Measurements from ENCODE around the gene HSFX3.
A peak's percentile ranks its signal among the peaks of the same experiment; 100 is the strongest.
"Not testable (repeated sequence)": the region's sequence is repeated elsewhere in the genome, so short reads cannot be mapped to it uniquely, and the experiment has no call there.

Gene HSFX3

DNA sequence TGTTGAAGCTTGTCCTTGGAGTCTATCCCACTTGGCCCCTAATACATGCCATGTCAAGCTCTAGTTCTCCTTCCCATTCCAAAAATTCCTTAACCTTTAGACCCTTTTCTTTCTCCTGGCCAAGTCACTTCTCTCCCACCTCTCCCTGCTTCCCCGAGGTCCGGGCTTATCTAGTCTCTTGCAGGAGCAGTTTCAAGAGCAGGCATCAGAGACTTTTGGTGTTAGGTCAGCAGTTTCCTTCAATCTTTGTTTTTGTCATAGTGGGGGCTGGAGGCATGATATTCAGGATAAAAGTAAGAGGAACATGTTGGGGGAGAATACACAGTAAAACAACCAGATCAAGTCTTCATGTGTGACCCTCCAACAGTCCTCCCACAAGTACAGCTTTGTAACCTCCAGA lies 33.1 kb downstream of the HSFX3 start:
- DNase-seq, result no peak

DNA sequence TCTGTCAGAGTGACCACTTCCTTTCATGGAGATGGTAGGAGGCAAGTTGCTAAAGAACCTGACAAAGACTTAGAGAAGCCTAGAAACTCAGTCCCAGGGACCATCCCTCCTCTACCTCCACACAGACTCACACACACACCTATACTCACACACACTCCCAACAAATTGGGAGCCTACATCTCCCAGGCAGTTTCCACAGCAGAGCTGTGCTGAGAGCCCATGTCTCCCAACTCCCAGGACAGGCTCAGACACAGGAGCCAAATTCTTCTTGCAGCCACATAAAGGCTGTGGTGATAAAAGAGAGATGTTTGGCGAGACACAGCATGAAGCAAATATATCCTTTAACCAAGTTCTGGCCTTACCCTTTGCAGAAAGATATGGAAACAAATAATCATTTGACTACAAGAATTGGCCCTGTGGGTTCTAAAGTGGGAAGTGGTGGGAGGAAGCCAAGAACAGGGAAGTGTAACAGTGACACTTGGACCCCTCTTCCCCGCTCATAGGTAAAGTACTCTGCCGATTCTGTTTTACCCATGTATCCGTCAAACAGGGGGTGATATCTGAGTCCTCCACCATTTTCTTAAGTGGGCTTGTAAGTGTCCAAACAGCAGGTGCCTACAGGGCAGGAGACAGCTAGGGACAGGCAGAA lies 33.6 kb downstream of the HSFX3 start:
- DNase-seq, result no peak

DNA sequence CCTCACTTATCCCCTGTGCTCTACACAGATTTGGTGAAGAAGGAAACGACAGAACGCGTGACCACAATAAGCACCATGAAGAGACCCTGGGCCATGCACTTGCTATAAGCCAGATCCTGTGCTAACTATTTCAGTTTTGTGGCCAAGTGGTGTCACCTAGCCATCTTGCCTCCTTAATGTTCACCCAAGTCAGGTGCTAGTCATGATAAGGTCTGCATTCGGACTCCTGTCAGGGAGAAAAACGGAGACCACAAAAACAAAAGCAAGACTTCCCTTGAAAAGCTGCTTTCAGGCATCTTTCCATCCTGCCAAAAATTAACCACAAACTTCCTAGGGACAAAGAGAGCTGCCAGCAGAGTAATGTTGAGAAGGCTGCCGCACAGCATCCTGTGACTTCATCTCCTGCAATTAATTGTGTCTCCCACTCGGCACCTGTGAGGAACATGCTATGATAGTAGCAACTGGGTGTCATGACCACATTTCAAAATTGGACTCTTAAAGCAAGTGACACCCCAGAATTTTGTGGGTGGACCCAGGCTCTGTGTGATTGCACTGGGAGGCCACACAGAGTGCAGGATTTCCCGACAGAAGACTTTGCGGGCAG lies 35.8 kb downstream of the HSFX3 start:
- DNase-seq, result no peak

DNA sequence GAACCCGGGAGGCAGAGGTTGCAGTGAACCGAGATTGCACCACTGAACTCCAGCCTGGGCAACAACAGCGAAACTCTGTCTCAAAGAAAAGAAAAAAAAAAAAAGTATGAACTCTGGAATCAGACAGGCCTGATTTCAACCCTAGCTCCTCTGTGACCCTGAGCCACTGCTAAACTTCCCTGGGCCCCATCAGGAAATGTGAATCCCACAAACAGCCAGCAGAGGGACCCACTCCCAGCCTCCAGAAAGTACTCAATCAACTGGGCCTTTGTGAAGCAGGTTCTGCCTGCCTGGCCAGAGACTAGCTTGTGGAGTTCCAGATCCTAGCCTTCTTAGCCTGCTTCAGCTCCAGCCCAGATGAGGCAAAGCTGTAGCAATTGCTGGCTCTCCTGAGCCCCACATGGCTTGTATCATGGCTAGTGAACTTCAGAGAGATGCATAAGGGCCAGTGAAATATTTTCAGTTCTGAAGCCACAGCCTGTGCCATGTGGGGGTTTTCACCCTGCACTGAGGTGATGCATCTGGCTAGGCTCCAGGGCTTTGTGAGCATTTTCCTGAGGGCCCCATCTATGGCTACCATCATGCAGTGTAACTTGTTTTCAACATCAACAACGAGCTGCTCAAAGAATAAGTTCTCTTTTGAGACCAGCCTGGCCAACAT lies 37.4 kb downstream of the HSFX3 start:
- peak; percentile 17 for DNase-seq

DNA sequence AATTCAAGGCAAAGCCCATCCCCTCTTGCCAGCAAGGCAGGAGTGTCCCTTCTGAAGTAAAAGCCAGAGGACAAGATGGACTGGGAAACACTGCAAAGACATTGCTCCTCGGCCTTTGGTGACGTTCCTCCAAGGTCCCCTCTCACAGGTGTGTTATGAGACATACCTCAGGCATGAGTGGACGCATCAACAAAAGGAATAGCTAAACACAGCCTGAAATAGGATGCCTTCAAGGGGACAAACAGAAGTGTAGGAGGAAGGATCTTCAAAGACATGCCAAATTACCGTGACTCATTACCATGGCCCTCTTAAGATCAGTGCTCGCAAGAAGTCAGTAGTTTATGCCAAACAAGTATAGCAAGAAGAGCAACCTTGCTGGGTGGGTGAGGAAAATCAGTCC lies 38.6 kb downstream of the HSFX3 start:
- no peak for DNase-seq

DNA sequence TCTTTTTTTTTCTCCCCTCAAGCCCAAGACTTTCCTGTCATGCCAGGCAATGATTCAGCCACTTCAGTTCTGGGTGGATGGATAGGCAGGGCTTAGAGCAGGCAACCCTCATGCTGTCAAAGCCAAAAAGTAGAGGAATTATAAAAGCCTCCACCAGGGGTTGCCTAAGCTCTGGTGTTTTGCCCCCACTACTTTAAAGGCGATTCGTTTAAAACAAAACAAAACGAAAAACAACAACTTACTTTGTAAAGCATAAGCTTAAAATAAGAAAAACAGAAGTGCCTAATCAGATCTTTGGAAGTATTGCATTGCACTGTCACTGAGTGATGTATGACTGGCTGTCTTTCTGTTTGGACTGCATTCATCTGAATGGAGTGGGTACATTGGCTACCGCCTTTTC lies 39.3 kb downstream of the HSFX3 start:
- DNase-seq, result no peak

DNA sequence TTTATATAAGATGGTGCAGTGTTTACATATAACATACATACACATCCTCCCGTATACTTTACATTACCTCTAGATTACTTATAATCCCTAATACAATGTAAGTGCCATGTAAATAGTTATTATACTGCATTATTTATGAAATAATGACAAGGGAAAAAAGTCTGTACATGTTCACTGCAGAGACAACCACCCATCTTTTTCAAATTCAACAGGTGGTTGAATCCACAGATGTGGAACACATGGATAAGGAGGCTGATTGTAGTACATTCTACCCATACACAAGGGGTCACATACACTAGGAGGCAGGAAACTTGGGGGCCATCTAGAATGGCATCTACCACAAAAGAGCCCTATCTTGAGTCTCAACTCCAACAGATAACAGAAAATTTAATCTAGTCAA lies 41.3 kb downstream of the HSFX3 start:
- DNase-seq, result no peak

DNA sequence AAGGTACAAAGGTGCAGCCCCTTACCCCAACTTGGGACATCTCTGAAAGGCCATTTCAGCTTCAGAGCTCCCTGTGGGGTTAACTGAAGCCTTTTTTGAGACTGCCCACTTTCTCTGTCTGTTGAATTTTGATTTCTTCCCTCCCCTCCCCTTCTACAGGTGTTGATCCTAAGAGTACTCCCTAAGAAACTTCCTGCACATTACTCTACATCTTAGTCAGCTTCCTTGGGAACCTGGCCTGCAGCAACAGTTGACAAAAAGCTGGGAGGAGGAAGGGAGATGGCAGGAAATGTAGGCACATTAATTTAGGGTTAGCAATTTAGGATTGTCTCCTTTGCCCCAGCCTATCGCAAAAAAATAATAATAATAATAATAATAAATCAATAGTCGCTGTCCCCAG lies 43.4 kb downstream of the HSFX3 start:
- DNase-seq, result no peak

DNA sequence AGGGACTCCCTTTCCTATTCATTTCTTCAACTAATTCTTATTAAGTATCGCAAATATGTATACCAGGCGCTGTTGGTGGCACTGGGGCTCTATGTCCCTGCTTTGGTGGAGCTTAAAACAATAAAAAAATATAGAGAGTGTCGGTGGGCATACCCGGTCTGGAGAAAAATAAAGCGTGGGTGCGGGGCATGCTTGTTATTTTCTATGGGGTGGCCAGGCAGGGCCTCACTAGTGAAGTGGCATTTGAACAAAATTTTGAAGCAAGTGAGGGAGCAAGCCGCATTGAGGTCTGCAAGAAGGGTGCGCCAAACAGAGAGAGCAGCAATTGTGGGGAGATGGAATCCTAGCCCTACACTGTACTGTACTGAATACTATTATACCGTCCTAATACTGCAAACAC lies 44.1 kb downstream of the HSFX3 start:
- DNase-seq, result no peak

DNA sequence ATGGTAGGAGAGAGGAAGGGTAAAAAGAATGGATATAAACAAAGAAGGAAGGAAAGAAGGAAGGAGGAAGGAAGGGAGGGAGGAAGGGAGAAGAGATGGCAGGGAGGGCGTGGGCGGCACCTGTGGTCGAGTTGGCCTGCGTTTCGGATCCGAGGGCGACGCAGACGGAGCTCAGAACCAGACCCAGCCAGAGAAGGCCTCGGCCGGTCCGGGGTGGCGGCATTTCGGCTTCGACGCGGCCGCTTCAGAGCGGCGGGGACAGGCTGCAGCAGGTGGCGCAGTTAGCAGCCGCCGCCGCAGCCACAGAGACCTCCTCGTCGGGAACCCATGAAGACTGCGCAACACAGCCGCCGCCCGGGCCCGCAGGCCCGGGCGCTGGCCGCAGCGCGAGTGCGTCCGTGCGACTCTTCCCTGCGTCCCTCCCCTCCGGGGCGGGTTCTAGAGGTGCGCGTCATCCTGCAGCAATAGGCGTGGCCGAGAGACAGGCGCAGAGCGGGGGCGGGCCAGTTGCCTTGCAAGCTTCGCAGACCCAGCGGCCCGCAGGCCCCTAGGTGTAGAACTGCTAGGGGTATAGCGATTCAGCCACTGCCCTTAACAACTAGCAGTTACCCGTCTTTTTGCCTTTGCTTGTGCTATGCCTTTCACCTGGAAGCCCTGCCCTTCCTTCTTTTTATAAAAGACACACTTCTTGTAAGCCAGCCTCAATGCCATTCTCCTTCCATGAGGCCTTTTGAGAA lies 44.6 kb downstream of the HSFX3 start, which contains the start of gene IDS:
TSS of gene IDS (minus strand) at position 392 of the 737 bp plus-strand sequence. CDS start at position 223, 169 bp downstream.
- DNase-seq, result peak; percentile 75

DNA sequence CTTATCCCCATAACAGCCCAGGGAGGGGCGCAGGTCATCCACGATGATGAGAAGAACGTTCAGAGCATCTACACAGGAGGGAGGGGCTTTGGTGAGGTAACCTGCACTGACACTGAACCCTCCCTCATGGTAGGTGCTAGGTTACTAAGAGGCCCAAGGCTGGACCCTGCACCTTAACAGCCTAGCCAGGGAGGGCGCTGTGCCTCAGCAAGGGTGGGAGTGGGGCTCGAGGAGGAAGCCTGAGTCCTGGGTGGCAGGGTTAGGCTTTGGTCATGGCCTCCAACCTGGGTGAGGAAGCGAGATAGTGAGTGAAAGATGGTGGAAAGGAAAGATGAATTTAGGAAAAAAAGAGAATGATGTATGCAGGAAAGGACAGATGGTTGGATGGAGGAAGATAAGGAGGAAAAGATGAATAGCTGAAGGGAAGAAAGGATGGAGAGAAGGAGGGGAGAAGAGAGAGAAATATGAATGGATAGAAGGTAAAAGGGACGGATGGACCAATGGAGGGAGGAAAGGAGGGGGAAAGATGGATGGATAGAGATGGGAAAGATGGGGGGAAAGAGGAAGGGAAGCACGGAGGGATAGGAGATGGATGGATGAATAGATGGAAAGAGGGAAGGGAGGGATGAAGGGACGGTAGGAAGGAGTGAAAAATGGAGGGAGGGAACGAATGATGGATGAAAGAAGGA lies 45.4 kb downstream of the HSFX3 start:
- no peak for DNase-seq

DNA sequence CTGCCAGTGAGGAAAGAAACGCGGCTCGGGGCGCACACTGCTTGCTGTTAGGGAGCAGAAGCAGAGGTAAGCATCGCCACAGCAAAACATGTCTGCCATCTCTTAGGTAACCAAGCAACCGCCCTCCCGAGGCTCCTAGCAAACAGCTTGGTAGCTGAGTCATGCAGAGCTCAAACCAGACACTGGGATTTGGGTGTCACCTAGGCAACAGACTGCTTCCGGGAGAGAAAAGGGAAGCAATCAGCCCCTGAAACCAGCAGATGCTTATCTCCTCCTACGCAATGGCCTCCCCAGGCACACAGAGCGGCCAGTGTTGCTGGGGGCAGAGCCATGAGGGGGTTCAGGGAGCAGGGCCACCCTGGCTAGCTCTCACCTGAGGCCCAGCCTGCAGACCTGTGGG lies 46.3 kb downstream of the HSFX3 start:
- DNase-seq, result peak; percentile 26

DNA sequence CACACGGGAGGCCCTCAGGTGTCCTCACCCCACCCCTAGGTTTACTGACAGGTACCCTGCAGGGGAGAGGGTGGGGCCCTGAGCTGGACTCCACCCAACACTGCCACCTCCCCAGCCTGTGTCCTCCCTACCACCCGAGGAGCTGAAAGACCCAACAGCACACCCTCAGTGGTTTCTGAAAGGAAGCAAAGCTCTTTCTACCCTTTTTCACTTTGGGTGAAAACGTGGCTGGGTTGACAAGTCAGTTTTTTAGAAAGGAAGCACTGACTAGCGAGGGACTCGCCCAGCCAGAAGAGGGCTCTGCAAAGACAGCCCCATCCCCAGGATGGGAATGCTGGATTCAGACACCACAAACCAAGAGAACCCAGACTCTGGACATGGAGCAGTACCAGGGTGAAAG lies 46.8 kb downstream of the HSFX3 start:
- DNase-seq, result not testable (repeated sequence)

DNA sequence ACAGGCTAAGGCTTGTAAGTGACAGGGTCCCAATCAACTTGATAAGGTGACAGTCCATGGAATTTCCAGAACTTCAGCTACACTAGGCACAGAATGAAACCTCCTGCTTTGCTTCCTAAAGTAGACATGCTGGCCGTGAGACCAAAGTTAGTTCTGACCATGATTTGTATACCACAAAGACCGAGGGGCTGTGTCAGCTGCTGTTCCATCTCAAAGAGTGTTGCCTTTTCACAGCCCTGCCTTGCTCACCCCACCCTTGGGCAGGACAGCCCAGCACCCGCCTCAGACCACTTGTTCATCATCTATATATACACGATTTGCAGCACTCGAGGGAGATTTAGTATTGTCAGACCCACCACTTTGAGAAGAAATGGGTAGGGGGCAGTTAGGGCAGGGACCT lies 50.0 kb downstream of the HSFX3 start:
- no peak for DNase-seq

DNA sequence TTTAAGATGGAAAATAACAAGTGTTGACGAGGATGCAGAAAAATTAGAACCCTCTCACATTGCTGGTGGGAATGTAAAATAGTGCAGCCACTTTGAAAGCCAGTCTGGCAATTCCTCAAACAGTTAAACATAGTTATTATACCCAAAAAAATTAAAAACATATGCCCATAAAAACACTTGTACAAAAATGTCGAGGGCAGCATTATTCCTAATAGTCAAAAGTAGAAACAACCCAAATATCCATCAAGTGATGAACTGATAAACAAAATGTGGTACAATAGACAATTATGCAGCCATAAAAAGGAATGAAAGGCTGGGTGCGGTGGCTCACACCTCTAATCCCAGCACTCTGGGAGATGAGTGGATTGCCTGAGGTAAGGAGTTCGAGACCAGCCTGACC lies 51.0 kb downstream of the HSFX3 start:
- DNase-seq, result no peak
